CD4-positive, alpha-beta T cell treated with Interleukin-17A for 4 hours (primary cell): Measurements from ENCODE around the gene ETV7.
"Not testable (repeated sequence)": the region's sequence is repeated elsewhere in the genome, so short reads cannot be mapped to it uniquely, and the experiment has no call there.

Experiments used
- DNase-seq: peaks from one replicate; pipeline ENCODE4 v3.0.0-alpha.2; 2020; ENCODE audit warnings: mixed read lengths

ETV7 gene

DNA sequence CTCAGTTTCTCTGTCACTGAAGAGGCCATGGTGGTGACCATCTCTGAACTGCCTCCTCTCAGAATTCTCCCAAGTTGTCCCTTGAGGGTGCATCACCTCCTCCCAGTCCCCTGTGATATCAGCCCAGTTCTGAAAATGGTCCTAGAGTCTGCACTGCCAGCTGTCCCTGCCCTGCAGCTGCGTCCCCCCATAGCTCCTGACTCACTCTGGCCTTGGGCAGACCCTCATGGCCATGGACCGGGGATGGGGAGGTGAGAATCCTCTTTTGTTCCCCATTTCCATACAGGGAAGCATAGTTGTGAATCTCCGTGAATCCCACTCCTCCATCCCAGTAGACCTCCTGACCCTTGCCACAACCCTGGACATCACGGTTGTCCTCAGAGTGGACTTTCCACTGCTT, 4.5 kb downstream of the ETV7 start:
- no peak for DNase-seq

DNA sequence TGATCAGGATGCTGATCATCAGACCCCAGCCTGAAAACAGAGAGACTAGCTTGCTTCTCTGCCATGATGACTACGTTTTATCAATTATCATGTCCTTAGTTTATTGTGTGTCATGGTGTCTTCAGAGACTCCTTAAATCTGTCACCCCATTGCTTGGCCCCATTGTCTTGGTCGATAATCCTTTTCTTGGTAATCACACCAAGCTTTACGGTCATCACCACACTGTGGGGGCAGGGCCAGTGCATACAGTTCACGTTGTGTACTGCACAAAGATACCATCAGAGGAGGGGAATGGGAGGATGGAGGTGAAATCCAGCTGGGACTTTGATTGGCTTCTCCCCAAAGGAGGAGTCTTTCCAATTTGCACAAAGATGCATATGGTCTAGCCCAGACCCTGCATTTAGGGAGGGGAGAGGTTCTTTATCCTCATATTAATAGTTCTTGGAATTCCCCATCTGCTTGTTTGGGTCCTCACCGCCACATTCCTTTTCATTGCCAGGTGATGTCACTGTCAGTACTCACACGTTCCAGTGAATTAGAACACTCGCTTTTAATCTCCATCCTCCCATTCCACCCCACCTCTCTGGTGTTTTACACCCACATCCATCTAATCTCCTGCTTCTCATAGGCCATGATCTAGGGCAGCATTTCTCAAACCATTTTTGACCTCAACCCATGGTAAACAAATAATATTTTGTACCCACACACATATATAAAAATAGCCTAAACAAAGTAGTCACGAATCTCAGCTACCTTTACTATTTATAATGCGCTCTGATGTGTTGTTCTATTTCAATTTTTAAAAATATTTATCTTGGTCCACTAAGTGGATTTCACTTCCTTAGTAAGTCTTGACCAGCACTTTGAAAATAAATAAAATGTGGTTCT, 5.7 kb downstream of the ETV7 start:
- no peak for DNase-seq

DNA sequence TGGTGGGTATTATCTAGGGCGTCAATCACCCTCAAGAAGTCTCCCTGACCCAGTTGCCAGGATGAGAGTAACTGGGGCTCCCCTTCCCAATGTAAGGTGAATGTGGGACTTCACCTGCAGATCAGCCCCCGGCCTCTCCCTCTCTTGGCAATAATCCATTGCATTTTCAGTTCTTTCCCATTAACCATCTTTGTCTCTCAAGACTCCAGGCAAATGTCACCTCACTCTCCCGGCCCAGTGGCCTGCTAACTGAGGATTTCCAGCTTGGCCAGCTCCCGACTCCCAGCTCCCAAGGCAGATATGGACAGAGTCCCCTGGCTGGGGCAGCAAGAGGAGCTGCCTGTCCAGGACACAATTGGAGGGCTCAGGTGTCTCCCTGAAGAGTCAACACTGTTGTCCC, 7.3 kb downstream of the ETV7 start:
- no peak for DNase-seq

DNA sequence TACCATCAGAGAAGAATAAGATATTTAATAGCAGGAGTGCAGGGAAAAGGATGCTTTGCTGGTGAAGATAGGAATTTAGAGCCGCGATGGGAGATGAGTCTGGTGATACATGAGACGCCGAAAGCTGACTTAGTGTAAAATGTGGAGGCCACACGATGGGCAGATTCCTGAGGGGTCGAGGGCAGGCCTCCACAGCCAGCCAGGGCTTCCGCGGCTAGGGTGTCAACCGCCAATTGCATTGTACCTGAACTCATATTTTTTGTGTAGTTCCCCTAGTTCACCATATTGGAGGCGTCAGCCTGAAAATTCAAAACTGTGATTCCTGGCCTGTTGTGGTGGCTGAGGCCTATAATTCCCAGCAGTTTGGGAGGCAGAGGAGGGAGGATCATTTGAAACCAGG, 8.5 kb downstream of the ETV7 start:
- no peak for DNase-seq

DNA sequence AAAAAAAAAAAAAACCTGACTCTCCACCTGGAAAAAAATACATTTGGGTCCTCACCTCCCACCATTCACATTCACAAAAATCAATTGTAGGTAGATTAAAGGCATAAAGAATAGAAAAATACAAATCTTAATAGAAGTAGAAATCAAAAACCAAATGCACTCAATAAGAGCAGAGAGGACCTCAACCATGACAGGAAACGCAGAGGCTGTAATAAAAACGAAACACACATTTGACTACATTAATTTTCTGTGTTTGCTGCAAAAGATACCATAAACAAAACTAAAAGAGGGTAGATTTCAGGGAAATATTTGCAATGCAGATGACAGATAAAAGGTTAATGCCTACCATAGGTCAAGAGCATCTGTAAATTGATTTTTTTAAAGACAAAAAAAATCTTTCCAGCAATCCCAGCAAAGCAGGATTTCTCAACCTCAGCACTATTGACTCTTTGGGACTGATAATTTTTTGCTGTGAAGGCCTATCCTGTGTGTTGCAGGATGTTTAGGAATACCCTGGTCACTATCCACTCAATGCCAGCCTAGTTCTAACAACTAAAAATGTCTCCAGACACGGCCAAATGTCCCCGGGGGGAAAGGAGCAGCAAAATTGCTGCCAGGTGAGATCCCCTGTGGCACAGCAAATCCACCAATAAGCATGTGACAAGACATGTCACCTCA, 9.1 kb downstream of the ETV7 start:
- DNase-seq: no peak

DNA sequence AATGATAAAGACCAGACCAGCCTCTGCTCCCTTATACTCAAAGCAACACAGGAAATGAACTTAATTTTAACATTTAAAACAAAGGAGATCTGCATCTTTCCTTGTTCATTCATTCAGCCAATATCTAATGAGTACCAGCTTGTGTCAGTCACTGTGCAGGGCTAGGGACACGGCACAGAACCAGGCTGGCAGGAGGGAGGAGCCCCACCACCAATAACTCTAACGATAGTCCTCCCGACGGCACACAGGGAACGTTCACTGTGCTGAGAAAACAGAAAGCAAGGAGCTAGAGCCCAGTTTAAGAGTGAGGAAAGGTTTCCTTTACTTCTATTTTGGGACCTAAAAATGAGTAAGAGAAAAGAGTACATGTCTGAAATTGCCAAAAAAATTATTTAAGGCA, 9.9 kb downstream of the ETV7 start:
- no peak for DNase-seq

DNA sequence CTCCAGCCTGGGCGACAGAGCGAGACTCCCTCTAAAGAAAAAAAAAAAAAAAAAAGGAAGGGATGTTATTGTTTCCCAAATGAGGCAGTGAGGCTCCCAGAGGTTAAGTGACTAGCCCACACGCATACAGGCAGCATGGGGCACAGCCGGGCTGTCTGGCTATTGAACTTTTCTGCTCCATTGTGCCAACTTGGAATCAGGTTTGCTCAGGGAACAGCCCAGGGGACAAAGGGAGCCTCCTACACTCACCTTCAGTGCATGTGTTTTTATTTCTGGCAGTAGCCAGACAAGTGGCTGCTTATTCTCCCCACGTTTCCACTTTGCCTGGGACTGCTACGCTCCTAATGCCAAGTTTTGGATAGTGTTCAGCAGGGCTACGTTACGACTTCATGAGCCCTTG, 10.7 kb downstream of the ETV7 start:
- no peak for DNase-seq

DNA sequence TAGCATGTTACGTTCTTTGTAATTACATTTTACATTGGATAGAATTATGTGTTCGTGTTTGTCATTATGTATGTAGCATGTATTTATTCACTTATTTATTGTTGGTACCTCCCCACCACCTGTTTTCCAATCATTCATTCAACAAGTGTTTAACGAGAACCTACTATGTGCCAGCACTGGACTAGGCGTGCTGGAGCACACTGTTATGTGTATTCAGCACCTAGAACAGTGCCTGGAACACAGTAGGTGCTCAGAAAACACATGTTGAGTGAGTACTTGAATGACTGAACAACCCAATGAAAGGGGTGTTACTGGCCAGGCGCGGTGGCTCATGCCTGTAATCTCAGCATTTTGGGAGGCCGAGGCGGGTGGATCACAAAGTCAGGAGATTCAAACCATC, 11.3 kb downstream of the ETV7 start:
- no peak for DNase-seq

DNA sequence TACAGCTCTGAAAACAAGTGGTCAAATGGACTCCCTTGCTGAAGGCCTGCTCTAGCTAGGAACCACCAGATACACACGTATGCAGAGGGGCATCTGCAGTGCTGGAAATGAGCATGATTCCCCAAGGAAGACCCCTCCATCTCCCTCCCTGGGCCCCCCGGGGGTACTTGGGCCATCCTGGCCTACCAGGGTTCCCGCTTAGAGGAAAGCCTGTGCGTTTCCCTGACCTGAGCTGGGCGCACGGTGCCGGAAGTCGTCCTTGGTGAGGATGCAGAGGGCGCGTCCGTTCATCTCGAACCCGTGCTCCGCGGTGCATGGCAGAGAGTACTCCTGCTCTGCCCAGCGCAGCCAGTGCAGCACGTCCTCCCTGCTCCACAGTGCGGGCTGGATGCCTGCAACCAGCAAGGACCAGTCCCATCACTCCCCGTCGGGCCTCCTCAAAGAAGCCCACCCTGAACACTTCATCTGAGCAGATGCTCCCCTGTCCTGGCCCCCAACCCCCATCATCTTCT, 11.8 kb downstream of the ETV7 start:
- DNase-seq: no peak

DNA sequence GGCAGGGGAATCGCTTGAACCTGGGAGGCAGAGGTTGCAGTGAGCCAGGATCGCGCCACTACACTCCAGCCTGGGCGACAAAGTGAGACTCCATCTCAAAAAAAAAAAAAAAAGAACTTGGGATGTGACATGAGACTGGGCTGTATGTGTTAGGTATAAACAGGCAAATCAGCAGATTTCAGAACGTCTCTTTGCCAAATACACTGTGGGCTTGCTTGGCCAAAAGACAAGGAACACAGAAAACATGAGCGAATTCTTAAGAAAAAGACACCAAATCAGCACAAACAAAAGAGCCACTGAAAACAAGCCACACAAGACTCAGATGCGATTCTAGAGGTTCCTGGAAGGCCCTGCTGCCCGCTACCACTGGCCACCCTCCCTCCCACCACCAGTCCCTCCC, 12.5 kb downstream of the ETV7 start:
- DNase-seq: no peak

DNA sequence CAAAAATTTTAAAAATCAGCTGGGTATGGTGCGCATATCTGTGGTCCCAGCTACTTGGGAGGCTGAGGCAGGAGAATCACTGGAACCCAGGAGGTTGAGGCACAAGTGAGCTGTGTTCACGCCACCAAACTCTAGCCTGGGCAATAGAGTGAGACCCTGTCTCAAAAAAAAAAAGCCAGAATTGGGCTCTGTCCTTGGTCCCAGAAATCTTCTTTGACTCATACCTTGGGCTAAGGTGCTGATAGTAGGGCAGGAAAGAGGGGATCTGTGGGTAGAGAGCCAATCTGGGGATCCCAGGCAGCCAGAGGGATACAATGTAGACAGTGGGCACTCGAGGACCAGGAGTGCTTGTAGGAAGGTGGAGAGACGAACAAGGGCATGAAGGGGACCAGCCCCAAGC, 13.3 kb downstream of the ETV7 start:
- DNase-seq: no peak

DNA sequence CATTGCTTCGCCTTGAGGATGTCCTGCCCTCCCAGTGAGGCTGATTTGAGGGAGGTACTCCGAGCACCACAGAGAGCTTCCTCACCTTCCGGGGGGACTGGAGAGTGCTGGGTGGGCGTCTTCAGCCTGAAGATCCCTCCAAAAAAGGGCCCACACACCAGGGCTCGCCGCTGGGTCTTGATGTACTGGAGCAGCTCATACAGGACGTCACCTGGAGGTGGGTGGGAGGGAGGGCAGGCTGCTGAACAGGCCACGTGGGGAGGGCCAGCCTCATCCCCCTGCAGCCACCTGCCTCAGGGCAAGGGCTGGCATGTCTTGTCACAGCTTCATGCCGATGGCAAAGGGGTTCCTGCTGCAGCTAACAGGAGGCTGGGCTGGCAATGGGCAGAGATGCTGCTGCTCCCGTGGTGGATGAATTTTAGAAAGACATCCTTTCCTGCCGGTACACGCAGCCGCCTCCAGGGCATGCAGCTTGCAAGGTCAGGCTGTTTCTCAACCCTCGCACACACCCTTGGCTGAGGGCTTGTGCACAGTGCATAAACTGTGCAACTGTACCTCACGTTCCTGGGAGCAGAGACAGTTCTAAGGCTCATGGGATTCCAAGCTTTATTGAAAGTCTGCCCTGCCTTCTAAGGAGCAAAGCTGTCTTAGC, 14.0 kb downstream of the ETV7 start:
- DNase-seq: no peak

DNA sequence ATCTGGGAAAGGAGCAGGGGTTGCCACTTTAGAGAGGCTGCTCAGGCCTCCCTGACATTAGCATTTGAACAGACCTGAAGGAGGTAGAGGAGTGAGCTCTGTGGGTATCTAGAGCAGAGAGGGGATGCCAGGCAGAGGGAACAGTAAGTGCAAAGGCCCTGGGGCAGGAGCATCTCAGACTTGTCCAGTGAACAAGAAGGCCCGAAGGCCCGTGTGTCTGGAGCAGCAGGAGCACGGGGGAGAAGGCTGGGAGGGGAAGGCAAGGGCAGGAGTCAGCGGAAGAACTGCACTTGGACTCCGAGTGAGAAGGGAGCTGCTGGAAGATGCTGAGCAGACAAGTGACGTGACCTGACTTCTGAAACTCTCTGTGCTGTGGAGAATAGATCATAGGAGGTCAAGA, 15.4 kb downstream of the ETV7 start:
- DNase-seq: no peak

DNA sequence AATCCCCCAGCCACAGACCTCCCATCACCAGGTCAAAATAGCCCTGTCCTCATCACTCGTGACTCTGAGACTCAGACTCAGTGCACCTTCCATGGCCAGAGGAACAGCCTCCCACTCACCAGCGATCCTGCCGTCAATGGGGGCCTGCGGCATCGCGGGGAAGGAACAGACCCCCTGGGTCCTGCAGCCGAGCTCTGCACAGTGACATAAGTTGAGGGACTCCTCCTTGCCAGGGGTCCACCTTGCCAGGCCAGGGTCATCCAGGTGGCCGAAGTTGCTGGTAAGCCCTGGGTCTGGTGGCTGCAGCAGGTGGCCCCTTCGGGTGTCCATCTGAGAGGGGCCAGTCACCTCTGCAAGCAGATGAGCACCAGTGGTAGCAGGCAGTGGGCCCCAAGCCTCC, 16.3 kb downstream of the ETV7 start:
- no peak for DNase-seq

DNA sequence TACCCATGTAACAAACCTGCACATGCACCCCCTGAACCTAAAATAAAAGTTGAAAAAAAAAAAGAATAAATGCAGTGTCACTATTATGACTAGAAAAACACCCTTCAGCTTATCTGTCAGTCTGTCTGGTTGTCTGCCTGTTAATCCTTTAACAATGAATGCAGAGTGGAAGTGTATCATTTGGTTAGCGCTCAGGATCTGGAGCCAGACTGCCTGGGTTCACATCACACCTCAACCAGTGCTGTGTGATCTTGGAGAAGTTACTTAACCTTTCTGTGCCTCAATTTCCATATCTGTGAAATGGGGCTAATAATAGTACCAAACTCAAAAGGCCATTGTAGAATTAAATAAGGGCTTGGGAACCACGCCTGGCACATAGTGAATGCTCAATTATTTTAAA, 16.8 kb downstream of the ETV7 start:
- no peak for DNase-seq

DNA sequence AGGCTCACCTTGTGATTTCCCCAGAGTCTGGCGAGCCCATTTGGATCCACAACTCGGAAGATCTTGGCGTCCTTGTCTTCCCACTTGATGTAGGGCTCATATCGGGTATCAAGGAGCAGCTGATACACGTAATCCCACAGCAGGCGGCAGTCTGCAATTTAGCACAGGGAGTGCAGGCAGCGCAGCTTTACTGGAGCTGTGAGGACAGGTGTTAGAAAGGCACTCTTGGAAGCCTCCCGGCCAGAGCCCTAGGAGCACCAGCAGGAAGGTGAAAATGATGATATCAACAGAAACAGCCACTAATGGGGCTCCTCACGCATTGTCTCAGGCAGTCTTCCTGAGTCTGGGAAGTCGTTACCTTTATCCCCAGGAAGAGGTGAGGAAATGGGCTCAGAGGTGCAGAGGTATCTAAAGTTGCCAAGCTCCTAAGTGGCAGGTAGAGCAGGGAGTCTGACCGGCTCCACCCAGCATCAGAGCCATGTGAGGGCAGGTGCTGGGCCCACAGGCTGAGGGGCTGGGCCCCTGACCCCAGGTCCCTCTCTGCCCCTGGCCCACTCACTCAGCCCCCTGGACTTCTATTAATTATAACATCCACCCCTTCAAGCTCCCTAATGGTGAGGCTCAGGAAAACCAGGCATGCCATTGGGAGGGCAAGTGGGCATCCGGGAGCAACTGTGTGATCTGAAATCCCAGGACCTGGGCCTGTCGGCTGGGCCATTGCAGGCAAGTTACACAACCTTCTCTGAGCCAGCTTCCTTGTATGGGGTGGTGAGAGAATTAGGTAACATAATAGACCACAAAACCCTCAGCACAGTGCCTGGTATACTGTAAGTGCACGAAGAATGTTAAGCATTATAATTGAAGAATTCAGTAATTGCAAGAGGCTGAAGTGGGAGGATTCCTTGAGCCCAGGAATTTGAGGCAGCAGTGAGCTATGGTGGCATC, 18.3 kb downstream of the ETV7 start:
- DNase-seq: no peak

DNA sequence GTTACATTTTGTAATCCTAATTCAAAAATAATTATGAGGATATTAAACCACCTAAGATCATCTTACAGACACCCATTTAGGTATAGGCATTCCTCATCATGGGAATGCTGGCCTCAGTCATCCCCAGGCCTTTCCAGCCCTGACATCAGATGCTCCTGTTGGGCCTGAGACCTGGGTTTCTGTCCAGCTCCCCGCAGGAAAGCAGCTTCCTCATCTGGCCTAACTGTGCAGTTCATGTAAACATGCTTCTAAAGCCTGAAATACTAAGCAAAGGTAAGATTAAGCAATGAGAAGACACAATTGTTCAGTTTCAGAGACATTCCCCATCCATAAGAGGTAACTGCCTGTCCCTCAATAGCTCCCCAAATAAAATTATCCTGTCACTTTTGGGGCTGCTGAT, 19.0 kb downstream of the ETV7 start:
- DNase-seq: no peak

DNA sequence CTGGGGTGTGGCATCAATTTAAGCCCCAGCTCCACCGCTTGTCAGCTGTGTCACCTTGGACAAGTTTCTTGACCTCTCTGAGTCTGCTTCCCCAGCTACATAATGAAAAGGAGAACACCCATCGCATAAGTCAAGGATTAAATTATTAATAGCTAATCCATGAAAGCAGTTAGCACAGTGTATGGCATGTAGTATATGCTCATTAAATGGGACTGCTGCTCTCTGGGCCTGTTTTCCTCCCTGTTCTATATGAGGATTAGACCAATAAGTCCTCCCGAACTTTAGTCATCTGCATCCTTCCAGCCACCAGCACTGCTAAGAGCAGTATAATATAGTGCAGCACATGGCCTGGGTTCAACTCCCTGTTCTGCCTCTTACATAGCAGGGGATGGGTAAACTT, 19.7 kb downstream of the ETV7 start:
- no peak for DNase-seq

DNA sequence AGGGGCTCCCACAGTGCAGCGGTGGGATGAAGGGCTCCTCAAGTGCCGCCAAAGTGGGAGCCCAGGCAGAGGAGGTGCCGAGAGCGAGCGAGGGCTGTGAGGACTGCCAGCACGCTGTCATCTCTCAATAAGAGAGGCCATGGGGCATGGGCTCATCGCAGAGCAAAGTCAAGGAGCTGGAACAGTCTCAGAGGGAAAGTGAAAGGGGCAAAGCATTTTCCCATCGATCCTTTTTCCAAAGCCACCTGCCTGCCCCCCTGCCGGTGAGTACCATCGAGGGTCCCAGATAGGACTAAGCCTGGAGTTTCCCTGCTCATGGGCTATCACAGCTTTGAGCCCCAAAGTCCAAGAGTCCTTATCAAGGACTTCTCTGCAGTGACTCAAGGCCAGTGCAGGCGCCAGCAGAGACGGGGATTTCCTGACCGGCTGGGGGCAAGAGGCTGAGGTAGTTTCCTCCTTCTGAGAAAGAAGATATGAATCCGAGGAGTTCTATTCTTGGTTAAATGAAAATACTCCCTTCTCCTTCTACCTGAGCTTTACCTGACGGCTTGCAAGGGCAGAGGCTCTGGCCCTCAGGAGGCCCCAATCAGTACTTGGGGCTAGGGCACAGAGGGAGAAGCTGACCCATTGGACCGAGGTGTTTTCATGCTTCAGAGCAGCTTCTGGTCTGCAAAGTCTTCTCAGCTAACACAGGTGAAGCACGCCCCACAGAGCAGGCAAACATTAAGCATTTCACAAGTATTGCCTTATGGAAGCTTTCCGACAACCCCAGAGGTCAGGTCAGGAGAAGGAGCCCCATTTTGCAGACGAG, 22.6 kb downstream of the ETV7 start:
- no peak for DNase-seq

DNA sequence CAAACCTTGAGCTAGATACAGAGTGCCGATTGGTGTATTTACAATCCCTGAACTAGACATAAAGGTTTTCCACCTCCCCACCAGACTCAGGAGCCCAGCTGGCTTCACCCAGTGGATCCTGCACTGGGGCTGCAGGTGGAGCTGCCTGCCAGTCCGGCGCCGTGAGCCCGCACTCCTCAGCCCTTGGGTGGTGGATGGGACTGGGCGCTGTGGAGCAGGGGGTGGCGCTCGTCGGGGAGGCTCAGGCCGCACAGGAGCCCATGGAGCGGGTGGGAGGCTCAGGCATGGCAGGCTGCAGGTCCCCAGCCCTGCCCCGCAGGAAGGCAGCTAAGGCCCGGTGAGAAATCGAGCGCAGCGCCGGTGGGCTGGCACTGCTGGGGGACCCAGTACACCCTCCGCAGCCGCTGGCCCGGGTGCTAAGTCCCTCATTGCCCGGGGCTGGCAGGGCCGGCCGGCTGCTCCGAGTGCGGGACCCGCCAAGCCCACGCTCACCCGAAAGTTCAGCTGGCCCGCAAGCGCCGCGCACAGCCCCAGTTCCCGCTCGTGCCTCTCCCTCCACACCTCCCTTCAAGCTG, 23.3 kb downstream of the ETV7 start:
- DNase-seq: not testable (repeated sequence)

DNA sequence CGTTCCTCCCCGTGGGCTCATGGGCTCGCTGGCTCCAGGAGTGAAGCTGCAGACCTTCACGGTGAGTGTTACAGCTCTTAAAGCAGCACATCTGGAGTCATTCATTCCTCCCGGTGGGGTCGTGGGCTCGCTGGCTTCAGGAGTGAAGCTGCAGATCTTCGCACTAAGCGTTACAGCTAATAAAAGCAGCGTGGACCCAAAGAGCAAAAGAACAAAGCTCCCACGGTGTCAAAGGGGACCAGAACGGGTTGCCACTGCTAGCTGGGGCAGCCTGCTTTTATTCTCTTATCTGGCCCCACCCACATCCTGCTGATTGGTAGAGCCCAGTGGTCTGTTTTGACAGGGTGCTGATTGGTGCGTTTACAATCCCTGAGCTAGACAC, 24.1 kb downstream of the ETV7 start:
- DNase-seq: not testable (repeated sequence)
